Gastroesophageal sphincter (tissue), 4 donors: ENCODE measurements around the gene TBC1D1. TPM values are rescaled to one million over a fixed set of nuclear protein-coding genes. Genes with fewer than 3 reads are reported as not detected.

ENCODE experiments used
- ATAC-seq: fragments of 150-250 bp; one replicate; pipeline ENCODE4 v1.9.1; 2016; ENCODE audit warnings: mild to moderate bottlenecking, moderate library complexity
- H3K27ac ChIP-seq, 4 donors: fragments of 200-600 bp; sonication (generic) in 3 of 4; 1 replicate in 3 of 4; 2 replicates in 1 of 4; pipeline ENCODE4 v1.5.1; 2016 to 2019
- H3K27me3 ChIP-seq: fragments of 200-600 bp; sonication (generic); one replicate; pipeline ENCODE4 v1.5.1; 2019
- H3K36me3 ChIP-seq, 2 donors: fragments of 200-600 bp; sonication (generic); one replicate each; pipeline ENCODE4 v1.5.1; 2019; ENCODE audit warnings: control low read depth in 1 of 2
- H3K4me1 ChIP-seq, 3 donors: fragments of 200-600 bp; sonication (generic); 1 replicate in 2 of 3; 2 replicates in 1 of 3; pipeline ENCODE4 v1.5.1; 2016 to 2019; ENCODE audit warnings: control low read depth in 2 of 3
- H3K4me3 ChIP-seq, 2 donors: fragments of 200-600 bp; sonication (generic); one replicate each; pipeline ENCODE4 v1.5.1; 2019; ENCODE audit warnings: mild to moderate bottlenecking in 1 of 2, moderate library complexity in 1 of 2
- H3K9me3 ChIP-seq, 3 donors: fragments of 200-600 bp; sonication (generic); one replicate each; pipeline ENCODE4 v1.5.1; 2017 to 2019; ENCODE audit warnings: control low read depth in 2 of 3
- EP300 ChIP-seq: sonication (generic); formaldehyde crosslinking; IDR thresholded peaks from one replicate; pipeline ENCODE4 v1.6.1; 2017; ENCODE audit warnings: antibody characterized with exemption, mild to moderate bottlenecking
- POLR2A ChIP-seq, 2 donors: fragments of 450-650 bp; IDR thresholded peaks; one replicate each; pipeline ENCODE4 v1.6.1; 2017; ENCODE audit warnings: antibody characterized with exemption in 2 of 2, mild to moderate bottlenecking in 2 of 2, moderate library complexity in 1 of 2
- POLR2AphosphoS5 ChIP-seq: sonication (generic); formaldehyde crosslinking; IDR thresholded peaks from one replicate; pipeline ENCODE4 v1.6.1; 2017; ENCODE audit warnings: antibody characterized with exemption
- WGBS, 2 donors: methylation state at CpG; one replicate each; pipeline ENCODE4 v1.1.5; 2018; ENCODE audit warnings: low coverage in 1 of 2; 5-methylcytosine and 5-hydroxymethylcytosine counted together
- total RNA-seq, 4 donors: library from RNA; depleted of rRNA; stranded (reverse); fragments of >200 nt; gene quantifications; one replicate each; pipeline ENCODE4 v1.1.0, GENCODE V29; 2016
- TF ChIP-seq, protein P1 (sequence below), 4 experiments: fragments of 200-600 bp in 2 of 4; fragments of 450-650 bp in 2 of 4; sonication (generic) in 1 of 4; IDR thresholded peaks; one replicate each; pipeline ENCODE4 v1.5.1; 2017 to 2019; ENCODE audit warnings: antibody characterized with exemption in 4 of 4, mild to moderate bottlenecking in 2 of 4, moderate library complexity in 2 of 4

Gene TBC1D1
- total RNA-seq, 4 donors from 2014 or later: 190 to 279 (median 241) TPM

DNA sequence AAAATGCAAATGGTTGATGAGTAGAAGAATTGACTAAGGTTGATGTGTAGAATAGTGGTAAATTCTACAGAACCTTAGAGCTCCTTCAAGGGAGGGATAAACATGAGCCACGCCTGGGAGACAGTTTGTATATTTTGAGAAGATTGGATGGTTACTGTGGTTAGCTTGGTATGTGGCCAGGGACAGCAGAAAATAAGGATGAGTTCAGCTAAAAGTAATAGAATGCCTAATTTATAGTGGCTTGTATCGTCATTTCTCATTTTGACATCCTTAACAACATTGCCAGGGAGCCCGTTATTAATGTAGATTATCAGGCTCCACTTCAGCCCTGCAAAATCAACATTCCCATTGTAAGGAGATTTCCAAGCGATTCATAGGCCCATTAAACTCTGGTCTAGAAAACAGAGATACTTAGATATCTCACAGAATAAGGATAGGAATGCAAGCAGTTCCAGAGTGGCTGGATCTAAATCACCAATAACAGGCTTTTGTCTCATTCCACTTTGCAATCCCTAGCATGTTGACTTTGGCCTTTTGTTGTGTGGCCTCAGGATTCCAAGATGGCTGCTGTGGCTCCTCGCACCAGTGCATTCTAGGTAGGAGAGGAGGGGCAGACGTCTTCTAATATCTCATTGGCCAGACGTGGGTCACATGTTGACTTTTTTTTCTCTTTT is 62.9 kb downstream of the TBC1D1 start:
- TF ChIP-seq POLR2A (IDR thresholded peaks at IDR 0.05) (no peak), EP300 (no peak)
- TF ChIP-seq, protein P1, sequence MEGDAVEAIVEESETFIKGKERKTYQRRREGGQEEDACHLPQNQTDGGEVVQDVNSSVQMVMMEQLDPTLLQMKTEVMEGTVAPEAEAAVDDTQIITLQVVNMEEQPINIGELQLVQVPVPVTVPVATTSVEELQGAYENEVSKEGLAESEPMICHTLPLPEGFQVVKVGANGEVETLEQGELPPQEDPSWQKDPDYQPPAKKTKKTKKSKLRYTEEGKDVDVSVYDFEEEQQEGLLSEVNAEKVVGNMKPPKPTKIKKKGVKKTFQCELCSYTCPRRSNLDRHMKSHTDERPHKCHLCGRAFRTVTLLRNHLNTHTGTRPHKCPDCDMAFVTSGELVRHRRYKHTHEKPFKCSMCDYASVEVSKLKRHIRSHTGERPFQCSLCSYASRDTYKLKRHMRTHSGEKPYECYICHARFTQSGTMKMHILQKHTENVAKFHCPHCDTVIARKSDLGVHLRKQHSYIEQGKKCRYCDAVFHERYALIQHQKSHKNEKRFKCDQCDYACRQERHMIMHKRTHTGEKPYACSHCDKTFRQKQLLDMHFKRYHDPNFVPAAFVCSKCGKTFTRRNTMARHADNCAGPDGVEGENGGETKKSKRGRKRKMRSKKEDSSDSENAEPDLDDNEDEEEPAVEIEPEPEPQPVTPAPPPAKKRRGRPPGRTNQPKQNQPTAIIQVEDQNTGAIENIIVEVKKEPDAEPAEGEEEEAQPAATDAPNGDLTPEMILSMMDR (IDR thresholded peaks at IDR 0.05): no peak
- WGBS, 2 donors: 50 to 64% methylated on average over 6 to 7 of the region's 7 CpGs
- Histone ChIP-seq H3K27ac (no peak overlapping the region), H3K9me3 (no peaks in the 10 kb centered on the region), H3K4me3 (no peak overlapping the region), H3K36me3 (peaks cover 0 to 10% of the 10 kb centered on the region in 2 donors), H3K4me1 (peaks cover 0 to 14% (median 0%) of the 10 kb centered on the region in 3 donors), H3K27me3 (no peaks in the 10 kb centered on the region)
- no peak for ATAC-seq

DNA sequence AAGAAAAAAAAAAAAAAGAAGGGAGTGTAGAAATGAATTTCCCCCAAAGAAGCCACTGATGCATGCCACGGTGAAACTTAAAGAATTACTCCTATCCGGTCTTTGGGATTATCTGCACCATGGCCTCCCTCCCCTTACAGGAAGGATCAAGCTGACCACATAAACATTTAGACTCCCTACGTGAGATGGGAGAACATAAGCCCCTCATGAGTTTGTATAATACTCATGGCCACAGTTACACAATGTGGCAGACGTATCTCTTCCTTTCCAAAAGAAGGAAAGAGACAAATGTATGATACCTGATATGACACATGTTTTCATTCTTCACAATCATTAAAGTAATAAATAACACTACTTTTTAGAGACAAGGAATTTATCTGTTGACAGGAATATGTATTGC is 66.1 kb downstream of the TBC1D1 start:
- Histone ChIP-seq H3K36me3 (peaks cover 0 to 8% of the 10 kb centered on the region in 2 donors), H3K4me3 (no peak overlapping the region), H3K4me1 (peaks cover 0 to 14% (median 0%) of the 10 kb centered on the region in 3 donors), H3K27me3 (no peaks in the 10 kb centered on the region), H3K9me3 (no peaks in the 10 kb centered on the region), H3K27ac (no peak overlapping the region)
- 40 to 82% methylated on average over 4 of the region's 4 CpGs for WGBS, 2 donors
- ATAC-seq: no peak
- TF ChIP-seq EP300 (no peak), POLR2AphosphoS5 (no peak), POLR2A (IDR thresholded peaks at IDR 0.05) (no peak)
- TF ChIP-seq, protein P1 (IDR thresholded peaks at IDR 0.05): no peak

DNA sequence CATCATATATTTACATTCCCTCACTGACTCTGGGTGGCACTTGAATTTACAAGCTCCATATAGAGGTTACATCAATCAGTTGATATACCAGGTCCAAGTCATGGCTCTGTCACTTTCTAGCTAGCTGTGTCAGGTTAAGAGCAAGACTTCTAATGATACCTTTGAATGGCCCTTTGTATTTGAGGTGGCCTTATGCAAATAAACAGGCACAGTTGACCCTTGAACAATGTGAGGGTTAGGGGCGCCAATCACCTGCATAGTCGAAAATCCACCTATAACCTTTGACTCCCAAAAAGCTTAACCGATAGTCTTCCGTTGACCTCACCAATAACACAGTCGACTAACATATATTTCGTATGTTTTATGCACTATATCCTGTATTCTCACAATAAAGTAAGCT is 68.0 kb downstream of the TBC1D1 start:
- Histone ChIP-seq H3K36me3 (no peaks in the 10 kb centered on the region), H3K4me3 (no peak overlapping the region), H3K4me1 (peaks cover 0 to 14% (median 0%) of the 10 kb centered on the region in 3 donors), H3K27ac (no peak overlapping the region), H3K27me3 (no peaks in the 10 kb centered on the region), H3K9me3 (no peaks in the 10 kb centered on the region)
- 80 to 94% methylated on average over 6 of the region's 6 CpGs for WGBS, 2 donors
- TF ChIP-seq POLR2A (IDR thresholded peaks at IDR 0.05): no peak
- TF ChIP-seq, protein P1 (IDR thresholded peaks at IDR 0.05): no peak
- no peak for TF ChIP-seq EP300
- TF ChIP-seq POLR2AphosphoS5: no peak
- ATAC-seq: no peak

DNA sequence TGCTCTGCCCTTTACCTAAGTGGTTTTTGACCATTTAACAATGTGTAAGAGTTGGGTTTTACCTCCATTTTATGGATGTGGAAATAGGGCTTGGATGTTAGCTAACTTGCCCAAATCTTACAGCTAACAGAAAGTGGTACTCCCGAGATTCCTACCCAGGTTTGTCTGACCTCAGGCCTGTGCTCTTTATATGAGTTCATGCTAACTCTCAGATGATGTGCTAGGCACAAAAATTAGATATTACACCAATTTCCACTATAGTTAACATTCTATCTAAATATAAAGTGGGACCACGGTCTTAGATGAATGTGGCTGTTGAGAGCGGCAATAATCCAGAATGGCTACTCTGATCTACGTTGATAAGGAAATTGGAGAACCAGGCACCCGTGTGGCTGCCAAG is 69.2 kb downstream of the TBC1D1 start, which contains the start of gene PTTG2:
TSS of gene PTTG2 (plus strand) at position 301 of the 400 bp plus-strand sequence. CDS start at position 338, 37 bp downstream.
- no peak within 1 kb of the TSS for H3K4me3 ChIP-seq
- no peak for TF ChIP-seq EP300
- TF ChIP-seq, protein P1 (IDR thresholded peaks at IDR 0.05): no peak
- TF ChIP-seq POLR2A (IDR thresholded peaks at IDR 0.05): no peak
- TF ChIP-seq POLR2AphosphoS5: no peak
- WGBS, 2 donors: 91 to 100% methylated on average over 2 to 5 of the region's 5 CpGs
- H3K9me3 ChIP-seq: no peaks in the 10 kb centered on the region
- no peak for ATAC-seq
- H3K4me1 ChIP-seq: peaks cover 0 to 15% (median 0%) of the 10 kb centered on the region in 3 donors
- H3K27ac ChIP-seq: no peak within 1 kb of the TSS
- no peaks in the 10 kb centered on the region for H3K27me3 ChIP-seq
- no peaks in the 10 kb centered on the region for H3K36me3 ChIP-seq
